Esophagus squamous epithelium (tissue), 4 donors: ENCODE data around the gene ESYT1.

ENCODE experiments used
- CTCF ChIP-seq, 6 experiments: fragments of 450-650 bp in 4 of 6; fragments of 200-600 bp in 2 of 6; sonication (generic) in 2 of 6; IDR thresholded peaks; one replicate each; pipeline ENCODE4 v1.5.1; 2016 to 2019; ENCODE audit warnings: antibody characterized with exemption in 6 of 6, mild to moderate bottlenecking in 4 of 6, moderate library complexity in 4 of 6
- POLR2A ChIP-seq, 4 donors: fragments of 450-650 bp; IDR thresholded peaks; one replicate each; pipeline ENCODE4 v1.6.1; 2017; ENCODE audit warnings: antibody characterized with exemption in 4 of 4, mild to moderate bottlenecking in 4 of 4, moderate library complexity in 3 of 4

GRCh38 chr12:56189918-56190694 is 62.0 kb downstream of the ESYT1 start:
- peak in 3 of 6 experiments; percentile 9 to 22 (median 9) for TF ChIP-seq CTCF (IDR thresholded peaks at IDR 0.05)
- no peak for TF ChIP-seq POLR2A (IDR thresholded peaks at IDR 0.05)
